Smooth muscle cell (in vitro differentiated cells): Measurements from ENCODE around the gene ATRIP. TPM values are rescaled to one million over a fixed set of nuclear protein-coding genes. Genes with fewer than 3 reads are reported as not detected.

Experiments used
- DNase-seq: peaks from one replicate; lab custom pipeline; 2025; ENCODE audit not compliant: unreplicated experiment; lab: John Stamatoyannopoulos, UW
- H2AFZ ChIP-seq: fragments of 200-600 bp; sonication (generic); 2 replicates; pipeline ENCODE4 v1.6.0; 2016; ENCODE audit warnings: antibody characterized with exemption, low read depth, mild to moderate bottlenecking
- H3F3A ChIP-seq: fragments of 200-600 bp; sonication (generic); 2 replicates; pipeline ENCODE4 v1.6.0; 2017; ENCODE audit warnings: antibody characterized with exemption, low read depth
- H3K27ac ChIP-seq: fragments of 200-600 bp; sonication (generic); 2 replicates; pipeline ENCODE4 v1.5.1; 2016; ENCODE audit warnings: low read depth, mild to moderate bottlenecking
- H3K27me3 ChIP-seq: fragments of 200-600 bp; sonication (generic); 2 replicates; pipeline ENCODE4 v1.6.1; 2016; ENCODE audit warnings: low read depth, mild to moderate bottlenecking
- H3K36me3 ChIP-seq: fragments of 200-600 bp; sonication (generic); 2 replicates; pipeline ENCODE4 v1.5.1; 2016; ENCODE audit warnings: low read depth
- H3K4me1 ChIP-seq: fragments of 200-600 bp; sonication (generic); 2 replicates; pipeline ENCODE4 v1.5.1; 2016; ENCODE audit warnings: low read depth
- H3K4me2 ChIP-seq: fragments of 200-600 bp; sonication (generic); 2 replicates; pipeline ENCODE4 v1.6.0; 2016; ENCODE audit warnings: mild to moderate bottlenecking
- H3K4me3 ChIP-seq: fragments of 200-600 bp; sonication (generic); 2 replicates; pipeline ENCODE4 v1.5.1; 2016; ENCODE audit warnings: mild to moderate bottlenecking
- H3K79me2 ChIP-seq: fragments of 200-600 bp; sonication (generic); 2 replicates; pipeline ENCODE4 v1.6.0; 2016; ENCODE audit warnings: low read depth, mild to moderate bottlenecking
- H3K9ac ChIP-seq: fragments of 200-600 bp; sonication (generic); 2 replicates; pipeline ENCODE4 v1.6.0; 2016; ENCODE audit warnings: low read depth
- H3K9me3 ChIP-seq: fragments of 200-600 bp; sonication (generic); replicated peaks from 2 replicates; pipeline ENCODE4 v1.5.1; 2016; ENCODE audit warnings: low read depth
- H4K20me1 ChIP-seq: fragments of 200-600 bp; sonication (generic); 2 replicates; pipeline ENCODE4 v1.6.0; 2016; ENCODE audit warnings: low read depth
- WGBS: methylation state at CpG from one replicate; pipeline ENCODE4 v1.1.7; 2016; ENCODE audit warnings: low lambda C conversion rate; 5-methylcytosine and 5-hydroxymethylcytosine counted together
- polyA plus RNA-seq: library from polyadenylated mRNA; unstranded; fragments of >200 nt; fragmentation: Nextera tagmentation; extraction: Ambion mirVana; gene quantifications from 2 replicates; pipeline ENCODE4 v1.2.1, GENCODE V29; 2016
- total RNA-seq: library from RNA; depleted of rRNA; stranded (reverse); fragments of >200 nt; gene quantifications from 2 replicates; pipeline ENCODE4 v1.2.3, GENCODE V29; 2014
- TF ChIP-seq, protein P1 (sequence below): fragments of 200-600 bp; sonication (generic); IDR thresholded peaks from 2 replicates; pipeline ENCODE4 v1.5.1; 2017; ENCODE audit warnings: borderline replicate concordance, mild to moderate bottlenecking, antibody characterized with exemption; ENCODE audit not compliant: insufficient read depth, poor library complexity, severe bottlenecking

ATRIP gene
- total and polyA plus RNA-seq, 2 experiments from 2014 or later: 4.0 to 7.3 TPM

GRCh38 chr3:48492461-48493202, 46.1 kb downstream of the ATRIP start:
- Histone ChIP-seq H2AFZ (no peak overlapping the region), H4K20me1 (no peaks in the 10 kb centered on the region), H3K27me3 (no peaks in the 10 kb centered on the region), H3F3A (no peaks in the 10 kb centered on the region), H3K4me1 (no peaks in the 10 kb centered on the region), H3K27ac (peak overlapping the region; percentile 4), H3K4me2 (peak overlapping the region; percentile 57), H3K4me3 (no peak overlapping the region), H3K36me3 (no peaks in the 10 kb centered on the region), H3K79me2 (no peaks in the 10 kb centered on the region), H3K9ac (no peak overlapping the region), H3K9me3 (no peaks in the 10 kb centered on the region)
- DNase-seq: no peak
- WGBS: 36% methylated on average over 7 of the region's 7 CpGs
- TF ChIP-seq, protein P1, sequence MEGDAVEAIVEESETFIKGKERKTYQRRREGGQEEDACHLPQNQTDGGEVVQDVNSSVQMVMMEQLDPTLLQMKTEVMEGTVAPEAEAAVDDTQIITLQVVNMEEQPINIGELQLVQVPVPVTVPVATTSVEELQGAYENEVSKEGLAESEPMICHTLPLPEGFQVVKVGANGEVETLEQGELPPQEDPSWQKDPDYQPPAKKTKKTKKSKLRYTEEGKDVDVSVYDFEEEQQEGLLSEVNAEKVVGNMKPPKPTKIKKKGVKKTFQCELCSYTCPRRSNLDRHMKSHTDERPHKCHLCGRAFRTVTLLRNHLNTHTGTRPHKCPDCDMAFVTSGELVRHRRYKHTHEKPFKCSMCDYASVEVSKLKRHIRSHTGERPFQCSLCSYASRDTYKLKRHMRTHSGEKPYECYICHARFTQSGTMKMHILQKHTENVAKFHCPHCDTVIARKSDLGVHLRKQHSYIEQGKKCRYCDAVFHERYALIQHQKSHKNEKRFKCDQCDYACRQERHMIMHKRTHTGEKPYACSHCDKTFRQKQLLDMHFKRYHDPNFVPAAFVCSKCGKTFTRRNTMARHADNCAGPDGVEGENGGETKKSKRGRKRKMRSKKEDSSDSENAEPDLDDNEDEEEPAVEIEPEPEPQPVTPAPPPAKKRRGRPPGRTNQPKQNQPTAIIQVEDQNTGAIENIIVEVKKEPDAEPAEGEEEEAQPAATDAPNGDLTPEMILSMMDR: no peak

- no peaks in the 10 kb centered on the region for H3K27me3 ChIP-seq
- H3K79me2 ChIP-seq: no peaks in the 10 kb centered on the region
- no peak overlapping the region for H3K4me3 ChIP-seq
- no peak for DNase-seq
- 72% methylated on average over 3 of the region's 3 CpGs for WGBS
- no peaks in the 10 kb centered on the region for H3F3A ChIP-seq
- H3K4me1 ChIP-seq: no peaks in the 10 kb centered on the region
- H3K36me3 ChIP-seq: no peaks in the 10 kb centered on the region
- TF ChIP-seq, protein P1: no peak
- H4K20me1 ChIP-seq: peaks cover 2% of the 10 kb centered on the region
- H2AFZ ChIP-seq: no peak overlapping the region
- H3K9ac ChIP-seq: no peak overlapping the region
- H3K4me2 ChIP-seq: peak overlapping the region; percentile 57
- no peaks in the 10 kb centered on the region for H3K9me3 ChIP-seq
- peak overlapping the region; percentile 4 for H3K27ac ChIP-seq
Observed at GRCh38 chr3:48493203-48493501, 46.6 kb downstream of the ATRIP start.

DNA sequence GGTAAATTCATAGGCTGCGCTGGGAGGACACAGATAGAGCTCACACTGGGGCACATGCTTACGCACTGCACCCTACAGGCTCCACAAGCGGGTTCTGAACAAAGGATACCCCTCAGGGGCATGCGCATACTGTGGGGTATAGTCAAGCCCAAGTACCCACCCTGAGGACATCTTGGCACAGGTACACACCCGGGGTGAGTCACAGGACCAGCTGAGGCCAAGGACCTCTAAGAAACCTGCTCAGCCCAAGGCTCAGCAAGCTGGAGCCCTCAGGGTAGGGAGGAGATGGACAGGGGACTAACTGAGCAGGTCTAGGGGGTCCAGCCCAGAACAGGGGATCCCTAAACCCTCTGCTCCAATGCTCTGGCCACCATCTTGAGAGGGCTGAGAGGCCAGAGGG, 54.1 kb downstream of the ATRIP start:
- H3K4me3 ChIP-seq: no peak overlapping the region
- peaks cover 5% of the 10 kb centered on the region for H4K20me1 ChIP-seq
- H3K9me3 ChIP-seq: no peaks in the 10 kb centered on the region
- peaks cover 5% of the 10 kb centered on the region for H3K4me1 ChIP-seq
- WGBS: 98% methylated on average over 5 of the region's 5 CpGs
- no peak overlapping the region for H3K9ac ChIP-seq
- TF ChIP-seq, protein P1: no peak
- H3K27me3 ChIP-seq: no peaks in the 10 kb centered on the region
- H3K27ac ChIP-seq: no peak overlapping the region
- DNase-seq: no peak
- H3F3A ChIP-seq: peaks cover 3% of the 10 kb centered on the region
- no peak overlapping the region for H2AFZ ChIP-seq
- H3K4me2 ChIP-seq: no peak overlapping the region
- no peaks in the 10 kb centered on the region for H3K36me3 ChIP-seq
- no peaks in the 10 kb centered on the region for H3K79me2 ChIP-seq

- Histone ChIP-seq H3K9ac (no peak overlapping the region), H3K27me3 (no peaks in the 10 kb centered on the region), H2AFZ (no peak overlapping the region), H3K4me2 (no peak overlapping the region), H3F3A (peaks cover 3% of the 10 kb centered on the region), H3K36me3 (no peaks in the 10 kb centered on the region), H4K20me1 (peaks cover 5% of the 10 kb centered on the region), H3K9me3 (no peaks in the 10 kb centered on the region), H3K4me1 (peaks cover 5% of the 10 kb centered on the region), H3K4me3 (no peak overlapping the region), H3K27ac (no peak overlapping the region), H3K79me2 (no peaks in the 10 kb centered on the region)
- 87% methylated on average over 7 of the region's 7 CpGs for WGBS
- TF ChIP-seq, protein P1: no peak
- no peak for DNase-seq
Observed at GRCh38 chr3:48501196-48501595, 54.7 kb downstream of the ATRIP start.
